Osteocyte (in vitro differentiated cells): ENCODE data around the gene MRAS. TPM values are rescaled to one million over a fixed set of nuclear protein-coding genes. Genes with fewer than 3 reads are reported as not detected.

Experiments
- DNase-seq: peaks from one replicate; pipeline ENCODE4 v3.0.0; 2021; ENCODE audit warnings: mixed read lengths; ENCODE audit not compliant: unreplicated experiment; ENCODE audit errors: extremely low spot score
- H3K27ac Mint-ChIP-seq: one replicate; pipeline ENCODE4 v1.8.0; 2021; ENCODE audit warnings: mild to moderate bottlenecking, mixed read lengths; ENCODE audit not compliant: unreplicated experiment
- H3K27me3 Mint-ChIP-seq: one replicate; pipeline ENCODE4 v1.8.0; 2021; ENCODE audit warnings: mixed read lengths; ENCODE audit not compliant: unreplicated experiment
- H3K36me3 Mint-ChIP-seq: one replicate; pipeline ENCODE4 v1.8.0; 2021; ENCODE audit warnings: mixed read lengths; ENCODE audit not compliant: unreplicated experiment
- H3K4me1 Mint-ChIP-seq: one replicate; pipeline ENCODE4 v1.8.0; 2021; ENCODE audit warnings: mixed read lengths; ENCODE audit not compliant: unreplicated experiment
- H3K4me3 Mint-ChIP-seq: one replicate; pipeline ENCODE4 v1.8.0; 2021; ENCODE audit warnings: mild to moderate bottlenecking, moderate library complexity, mixed read lengths; ENCODE audit not compliant: unreplicated experiment
- H3K9me3 Mint-ChIP-seq: one replicate; pipeline ENCODE4 v1.8.0; 2021; ENCODE audit warnings: mixed read lengths; ENCODE audit not compliant: unreplicated experiment
- total RNA-seq: library from RNA; stranded (reverse); gene quantifications from 2 replicates; pipeline ENCODE4 v1.2.1, GENCODE V29; 2021
- TF ChIP-seq, protein P1 (sequence below): fragments of 200-600 bp; sonication (generic); IDR thresholded peaks from 2 replicates; pipeline ENCODE4 v1.5.0; 2021; ENCODE audit warnings: antibody characterized with exemption, mild to moderate bottlenecking, moderate library complexity

Gene MRAS
- total RNA-seq, 1 donor from 2014 or later: 25.5 TPM

DNA sequence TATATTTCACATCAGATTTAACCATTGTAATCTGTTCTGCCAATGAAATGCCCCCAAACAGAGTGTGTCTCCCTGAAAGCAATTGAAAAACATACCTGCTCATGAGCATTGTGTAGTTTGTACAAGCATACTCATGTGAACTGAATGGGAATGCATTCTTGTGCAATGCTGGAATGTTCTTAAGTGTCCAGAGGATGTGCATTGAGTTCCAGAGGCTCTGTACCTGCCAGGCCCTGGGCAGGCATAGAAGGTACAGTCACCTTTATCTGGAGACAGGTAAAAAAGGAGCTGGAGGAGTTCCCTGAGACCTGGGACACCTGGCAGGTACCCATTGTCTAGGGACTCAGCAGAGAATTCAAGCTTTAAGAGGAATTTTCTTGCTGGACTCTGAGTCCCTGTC lies 2.8 kb downstream of the MRAS start:
- no peaks in the 10 kb centered on the region for H3K9me3 Mint-ChIP-seq
- TF ChIP-seq, protein P1, sequence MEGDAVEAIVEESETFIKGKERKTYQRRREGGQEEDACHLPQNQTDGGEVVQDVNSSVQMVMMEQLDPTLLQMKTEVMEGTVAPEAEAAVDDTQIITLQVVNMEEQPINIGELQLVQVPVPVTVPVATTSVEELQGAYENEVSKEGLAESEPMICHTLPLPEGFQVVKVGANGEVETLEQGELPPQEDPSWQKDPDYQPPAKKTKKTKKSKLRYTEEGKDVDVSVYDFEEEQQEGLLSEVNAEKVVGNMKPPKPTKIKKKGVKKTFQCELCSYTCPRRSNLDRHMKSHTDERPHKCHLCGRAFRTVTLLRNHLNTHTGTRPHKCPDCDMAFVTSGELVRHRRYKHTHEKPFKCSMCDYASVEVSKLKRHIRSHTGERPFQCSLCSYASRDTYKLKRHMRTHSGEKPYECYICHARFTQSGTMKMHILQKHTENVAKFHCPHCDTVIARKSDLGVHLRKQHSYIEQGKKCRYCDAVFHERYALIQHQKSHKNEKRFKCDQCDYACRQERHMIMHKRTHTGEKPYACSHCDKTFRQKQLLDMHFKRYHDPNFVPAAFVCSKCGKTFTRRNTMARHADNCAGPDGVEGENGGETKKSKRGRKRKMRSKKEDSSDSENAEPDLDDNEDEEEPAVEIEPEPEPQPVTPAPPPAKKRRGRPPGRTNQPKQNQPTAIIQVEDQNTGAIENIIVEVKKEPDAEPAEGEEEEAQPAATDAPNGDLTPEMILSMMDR: no peak
- no peak overlapping the region for H3K27ac Mint-ChIP-seq
- DNase-seq: no peak
- H3K36me3 Mint-ChIP-seq: no peaks in the 10 kb centered on the region
- H3K27me3 Mint-ChIP-seq: no peaks in the 10 kb centered on the region
- peaks cover 35% of the 10 kb centered on the region for H3K4me1 Mint-ChIP-seq
- no peak overlapping the region for H3K4me3 Mint-ChIP-seq

DNA sequence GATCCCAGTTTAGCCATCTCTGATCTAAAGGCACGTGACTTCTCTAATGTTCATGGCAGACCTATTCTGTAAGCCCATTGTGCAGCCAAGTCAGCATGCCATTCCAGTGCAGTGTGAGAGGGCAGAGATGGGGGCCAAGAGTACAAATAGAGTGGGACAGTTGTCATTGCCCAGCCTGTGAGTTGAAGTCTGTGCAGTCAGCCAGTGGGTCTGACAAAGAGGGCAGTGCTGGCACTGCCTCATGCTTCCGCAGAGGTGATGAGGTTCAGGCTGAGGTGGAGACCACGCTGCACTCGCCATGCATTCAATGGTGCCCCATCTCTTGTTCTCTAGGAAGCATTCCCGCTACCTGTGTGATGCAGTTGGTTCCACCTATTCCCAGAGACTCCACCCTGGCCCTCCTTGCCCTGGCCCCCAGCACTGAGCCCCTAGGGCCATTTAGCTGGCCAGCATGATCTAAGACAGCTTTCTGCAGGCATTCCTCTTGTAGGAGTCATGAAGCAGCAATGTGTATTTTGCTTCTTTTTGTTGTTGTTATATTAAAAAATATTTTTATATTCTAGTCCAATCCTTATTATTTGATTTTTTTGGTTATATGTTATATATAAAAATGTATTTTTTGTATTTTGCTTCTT lies 3.7 kb downstream of the MRAS start:
- no peak overlapping the region for H3K4me3 Mint-ChIP-seq
- no peak for DNase-seq
- no peaks in the 10 kb centered on the region for H3K36me3 Mint-ChIP-seq
- no peaks in the 10 kb centered on the region for H3K27me3 Mint-ChIP-seq
- H3K27ac Mint-ChIP-seq: no peak overlapping the region
- peaks cover 43% of the 10 kb centered on the region for H3K4me1 Mint-ChIP-seq
- TF ChIP-seq, protein P1: no peak
- no peaks in the 10 kb centered on the region for H3K9me3 Mint-ChIP-seq

GRCh38 chr3:138354376-138354775 lies 6.0 kb downstream of the MRAS start:
- TF ChIP-seq, protein P1: no peak
- Mint-ChIP-seq H3K4me3 (no peak overlapping the region), H3K27ac (no peak overlapping the region), H3K36me3 (no peaks in the 10 kb centered on the region), H3K4me1 (peaks cover 47% of the 10 kb centered on the region), H3K9me3 (no peaks in the 10 kb centered on the region), H3K27me3 (no peaks in the 10 kb centered on the region)
- no peak for DNase-seq

GRCh38 chr3:138355071-138355470 lies 6.7 kb downstream of the MRAS start:
- H3K9me3 Mint-ChIP-seq: no peaks in the 10 kb centered on the region
- no peaks in the 10 kb centered on the region for H3K27me3 Mint-ChIP-seq
- DNase-seq: no peak
- no peaks in the 10 kb centered on the region for H3K36me3 Mint-ChIP-seq
- H3K4me3 Mint-ChIP-seq: no peak overlapping the region
- TF ChIP-seq, protein P1: no peak
- no peak overlapping the region for H3K27ac Mint-ChIP-seq
- H3K4me1 Mint-ChIP-seq: peaks cover 43% of the 10 kb centered on the region

- Mint-ChIP-seq H3K4me1 (peaks cover 47% of the 10 kb centered on the region), H3K36me3 (no peaks in the 10 kb centered on the region), H3K27me3 (no peaks in the 10 kb centered on the region), H3K27ac (peak overlapping the region; percentile 44), H3K9me3 (no peaks in the 10 kb centered on the region), H3K4me3 (no peak overlapping the region)
- DNase-seq: no peak
- TF ChIP-seq, protein P1: no peak
Measured at GRCh38 chr3:138356730-138357405, 8.5 kb downstream of the MRAS start.
